K562 (cell line): ENCODE data around the gene TOR1A. TPM values are rescaled to one million over a fixed set of nuclear protein-coding genes. Genes with fewer than 3 reads are reported as not detected.

ENCODE experiments used
- CCNT2 ChIP-seq: IDR thresholded peaks from 2 replicates; pipeline ENCODE4 v1.6.1; 2011; ENCODE audit warnings: borderline replicate concordance, low read depth, mild to moderate bottlenecking, moderate library complexity, mixed read lengths, low read length; ENCODE audit not compliant: insufficient read length; ENCODE audit errors: extremely low read depth
- GATAD2B ChIP-seq: fragments of 450-650 bp; IDR thresholded peaks from 2 replicates; pipeline ENCODE4 v1.6.1; 2017; ENCODE audit warnings: mild to moderate bottlenecking, borderline replicate concordance
- GTF2E2 ChIP-seq: fragments of 200-800 bp; sonication (Bioruptor generic); IDR thresholded peaks from 2 replicates; pipeline ENCODE4 v1.6.1; 2016; ENCODE audit warnings: missing genetic modification characterization, missing compliant biosample characterization
- JUND ChIP-seq, 2 experiments: IDR thresholded peaks; 2 replicates in 1 of 2; 3 replicates in 1 of 2; pipeline ENCODE4 v1.6.1; 2011; ENCODE audit warnings: borderline replicate concordance in 2 of 2, low read depth in 2 of 2, low read length in 2 of 2, improper control_type of control experiment in 1 of 2, missing biosample characterization in 1 of 2, missing genetic modification characterization in 1 of 2, missing genetic modification reagents in 1 of 2
- KLF16 ChIP-seq: IDR thresholded peaks from 2 replicates; pipeline ENCODE4 v1.6.1; 2016; ENCODE audit warnings: antibody characterized with exemption
- NCOA6 ChIP-seq: fragments of 450-650 bp; IDR thresholded peaks from 2 replicates; pipeline ENCODE4 v1.6.1; 2017; ENCODE audit warnings: mild to moderate bottlenecking
- RFX1 ChIP-seq: fragments of 450-650 bp; IDR thresholded peaks from 2 replicates; pipeline ENCODE4 v1.6.1; 2016; ENCODE audit warnings: mild to moderate bottlenecking, moderate library complexity
- ZBTB40 ChIP-seq, 2 experiments: fragments of 450-650 bp in 1 of 2; sonication (generic) in 1 of 2; formaldehyde crosslinking in 1 of 2; IDR thresholded peaks; 2 replicates each; pipeline versions ENCODE4 v1.7.1 to v1.9.0; 2016 to 2022; ENCODE audit warnings: inconsistent platforms in 1 of 2, mild to moderate bottlenecking in 1 of 2, missing genetic modification reagents in 1 of 2
- ZNF561 ChIP-seq: fragments of 450-650 bp; formaldehyde crosslinking; conservative IDR thresholded peaks from 2 replicates; pipeline ENCODE4 v1.4.0; 2020; ENCODE audit warnings: mild to moderate bottlenecking, moderate library complexity
- polyA plus RNA-seq, 8 experiments: library from polyadenylated mRNA; depleted of rRNA in 4 of 8; stranded (reverse) in 5 of 8; unstranded in 3 of 8; fragments of >200 nt; fragmentation: Nextera tagmentation in 2 of 8; fragmentation: Illumina TruSeq in 1 of 8; extraction: Ambion mirVana in 2 of 8; extraction: Trizol in 1 of 8; gene quantifications; 2 replicates each; pipeline versions ENCODE4 v1.2.1 to v1.2.3, GENCODE V29; 2011 to 2014; ENCODE audit warnings: inconsistent platforms in 1 of 8, missing spikeins in 1 of 8
- total RNA-seq, 7 experiments: library from RNA; depleted of rRNA in 6 of 7; stranded (reverse); fragments of >200 nt in 6 of 7; fragmentation: Illumina TruSeq in 2 of 7; extraction: Trizol in 2 of 7; gene quantifications; 2 replicates each; pipeline versions ENCODE4 v1.2.1 to v1.2.3, GENCODE V29; 2011 to 2021; ENCODE audit warnings: low replicate concordance in 1 of 7
- TF ChIP-seq, protein P1 (sequence below): fragments of 250-450 bp; sonication (Bioruptor Pico); IDR thresholded peaks from 2 replicates; pipeline ENCODE4 v1.5.0; 2020; ENCODE audit warnings: mild to moderate bottlenecking
- TF ChIP-seq, protein P2 (sequence below): sonication (generic); formaldehyde crosslinking; IDR thresholded peaks from 2 replicates; pipeline ENCODE4 v1.8.0; 2022; ENCODE audit warnings: mild to moderate bottlenecking, low read depth, missing genetic modification reagents
- TF ChIP-seq, protein P3 (sequence below): fragments of 250-450 bp; sonication (Bioruptor Pico); IDR thresholded peaks from 2 replicates; pipeline ENCODE4 v1.4.0; 2020; ENCODE audit warnings: mild to moderate bottlenecking

TOR1A gene
- total and polyA plus RNA-seq, 9 of the 15 experiments (the other 6 are each of a cell fraction or from before 2014, with no cell fraction given) = 4.5 to 85.8 (median 51.3) TPM

DNA sequence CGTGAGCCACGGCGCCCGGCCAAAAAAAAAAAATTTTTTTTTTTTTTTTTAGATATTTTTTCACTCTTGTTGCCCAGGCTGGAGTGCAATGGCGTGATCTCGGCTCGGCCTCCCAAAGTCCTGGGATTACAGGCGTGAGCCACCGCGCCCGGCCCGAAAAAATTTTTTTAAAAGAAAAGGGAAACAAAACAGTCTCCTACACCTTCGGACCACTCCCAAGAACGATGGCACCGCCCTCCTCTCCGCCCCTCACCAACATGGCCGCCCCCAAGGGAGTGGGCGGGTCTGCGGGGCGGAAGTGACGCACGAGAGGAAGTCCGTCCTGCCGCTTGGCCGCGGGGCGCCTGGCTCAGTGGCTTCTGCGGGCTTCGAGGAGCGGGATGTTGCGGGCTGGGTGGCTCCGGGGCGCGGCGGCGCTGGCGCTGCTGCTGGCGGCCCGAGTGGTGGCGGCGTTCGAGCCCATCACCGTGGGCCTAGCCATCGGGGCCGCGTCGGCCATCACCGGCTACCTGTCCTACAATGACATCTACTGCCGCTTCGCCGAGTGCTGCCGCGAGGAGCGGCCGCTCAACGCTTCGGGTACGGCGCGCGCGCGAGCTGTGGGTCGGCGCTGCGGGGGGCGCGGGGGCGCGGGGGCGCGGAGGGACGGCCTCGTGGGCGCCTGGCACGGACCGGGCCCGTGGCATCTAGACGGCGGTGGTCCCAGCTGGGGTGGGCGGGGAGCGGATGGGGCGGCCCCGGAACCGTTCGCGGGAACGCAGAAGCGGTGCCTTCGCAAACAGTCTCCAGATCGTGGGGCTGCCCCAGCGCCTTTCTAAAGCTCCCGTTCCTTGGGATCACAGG, 20.9 kb downstream of the TOR1A start, which contains the start of gene TOR1B (continued):
- TF ChIP-seq KLF16 = no peak
- TF ChIP-seq RFX1 = no peak
- TF ChIP-seq ZNF561 (CRISPR knock-in tag) = no peak
- TF ChIP-seq GTF2E2 = no peak
- TF ChIP-seq ZBTB40 (IDR thresholded peaks at IDR 0.05) = peak; percentile 99
- no peak for TF ChIP-seq ZBTB40 (CRISPR knock-in tag; IDR thresholded peaks at IDR 0.05)
- no peak for TF ChIP-seq NCOA6
- no peak for TF ChIP-seq GATAD2B
- TF ChIP-seq CCNT2 = peak; percentile 90
- TF ChIP-seq, protein P1, sequence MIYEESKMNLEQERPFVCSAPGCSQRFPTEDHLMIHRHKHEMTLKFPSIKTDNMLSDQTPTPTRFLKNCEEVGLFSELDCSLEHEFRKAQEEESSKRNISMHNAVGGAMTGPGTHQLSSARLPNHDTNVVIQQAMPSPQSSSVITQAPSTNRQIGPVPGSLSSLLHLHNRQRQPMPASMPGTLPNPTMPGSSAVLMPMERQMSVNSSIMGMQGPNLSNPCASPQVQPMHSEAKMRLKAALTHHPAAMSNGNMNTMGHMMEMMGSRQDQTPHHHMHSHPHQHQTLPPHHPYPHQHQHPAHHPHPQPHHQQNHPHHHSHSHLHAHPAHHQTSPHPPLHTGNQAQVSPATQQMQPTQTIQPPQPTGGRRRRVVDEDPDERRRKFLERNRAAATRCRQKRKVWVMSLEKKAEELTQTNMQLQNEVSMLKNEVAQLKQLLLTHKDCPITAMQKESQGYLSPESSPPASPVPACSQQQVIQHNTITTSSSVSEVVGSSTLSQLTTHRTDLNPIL (CRISPR knock-in tag) = no peak
- peak; percentile 75; the same call in 1 of the 2 replicates for TF ChIP-seq JUND (IDR thresholded peaks at IDR 0.05; ENCODE audit: borderline replicate concordance, low read depth, low read length)
- TF ChIP-seq JUND (tag; IDR thresholded peaks at IDR 0.05; ENCODE audit: borderline replicate concordance, low read depth, low read length) = no peak; the same call in 2 of the 3 replicates
- TF ChIP-seq, protein P2, sequence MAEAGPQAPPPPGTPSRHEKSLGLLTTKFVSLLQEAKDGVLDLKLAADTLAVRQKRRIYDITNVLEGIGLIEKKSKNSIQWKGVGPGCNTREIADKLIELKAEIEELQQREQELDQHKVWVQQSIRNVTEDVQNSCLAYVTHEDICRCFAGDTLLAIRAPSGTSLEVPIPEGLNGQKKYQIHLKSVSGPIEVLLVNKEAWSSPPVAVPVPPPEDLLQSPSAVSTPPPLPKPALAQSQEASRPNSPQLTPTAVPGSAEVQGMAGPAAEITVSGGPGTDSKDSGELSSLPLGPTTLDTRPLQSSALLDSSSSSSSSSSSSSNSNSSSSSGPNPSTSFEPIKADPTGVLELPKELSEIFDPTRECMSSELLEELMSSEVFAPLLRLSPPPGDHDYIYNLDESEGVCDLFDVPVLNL (CRISPR knock-in tag) = peak; percentile 39; the same call in 1 of the 2 replicates
- TF ChIP-seq, protein P3, sequence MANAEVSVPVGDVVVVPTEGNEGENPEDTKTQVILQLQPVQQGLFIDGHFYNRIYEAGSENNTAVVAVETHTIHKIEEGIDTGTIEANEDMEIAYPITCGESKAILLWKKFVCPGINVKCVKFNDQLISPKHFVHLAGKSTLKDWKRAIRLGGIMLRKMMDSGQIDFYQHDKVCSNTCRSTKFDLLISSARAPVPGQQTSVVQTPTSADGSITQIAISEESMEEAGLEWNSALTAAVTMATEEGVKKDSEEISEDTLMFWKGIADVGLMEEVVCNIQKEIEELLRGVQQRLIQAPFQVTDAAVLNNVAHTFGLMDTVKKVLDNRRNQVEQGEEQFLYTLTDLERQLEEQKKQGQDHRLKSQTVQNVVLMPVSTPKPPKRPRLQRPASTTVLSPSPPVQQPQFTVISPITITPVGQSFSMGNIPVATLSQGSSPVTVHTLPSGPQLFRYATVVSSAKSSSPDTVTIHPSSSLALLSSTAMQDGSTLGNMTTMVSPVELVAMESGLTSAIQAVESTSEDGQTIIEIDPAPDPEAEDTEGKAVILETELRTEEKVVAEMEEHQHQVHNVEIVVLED (CRISPR knock-in tag) = peak; percentile 41
